Erythroblast (primary cell): ENCODE data around the gene RIPK4.

Experiments
- GATA1 ChIP-seq: IDR thresholded peaks from 2 replicates; pipeline ENCODE4 v1.6.1; 2011; ENCODE audit warnings: low read depth, mild to moderate bottlenecking, control low read depth, low read length, moderate library complexity
- POLR2A ChIP-seq: IDR thresholded peaks from 2 replicates; pipeline ENCODE4 v1.6.1; 2011; ENCODE audit warnings: mild to moderate bottlenecking, low read length

DNA sequence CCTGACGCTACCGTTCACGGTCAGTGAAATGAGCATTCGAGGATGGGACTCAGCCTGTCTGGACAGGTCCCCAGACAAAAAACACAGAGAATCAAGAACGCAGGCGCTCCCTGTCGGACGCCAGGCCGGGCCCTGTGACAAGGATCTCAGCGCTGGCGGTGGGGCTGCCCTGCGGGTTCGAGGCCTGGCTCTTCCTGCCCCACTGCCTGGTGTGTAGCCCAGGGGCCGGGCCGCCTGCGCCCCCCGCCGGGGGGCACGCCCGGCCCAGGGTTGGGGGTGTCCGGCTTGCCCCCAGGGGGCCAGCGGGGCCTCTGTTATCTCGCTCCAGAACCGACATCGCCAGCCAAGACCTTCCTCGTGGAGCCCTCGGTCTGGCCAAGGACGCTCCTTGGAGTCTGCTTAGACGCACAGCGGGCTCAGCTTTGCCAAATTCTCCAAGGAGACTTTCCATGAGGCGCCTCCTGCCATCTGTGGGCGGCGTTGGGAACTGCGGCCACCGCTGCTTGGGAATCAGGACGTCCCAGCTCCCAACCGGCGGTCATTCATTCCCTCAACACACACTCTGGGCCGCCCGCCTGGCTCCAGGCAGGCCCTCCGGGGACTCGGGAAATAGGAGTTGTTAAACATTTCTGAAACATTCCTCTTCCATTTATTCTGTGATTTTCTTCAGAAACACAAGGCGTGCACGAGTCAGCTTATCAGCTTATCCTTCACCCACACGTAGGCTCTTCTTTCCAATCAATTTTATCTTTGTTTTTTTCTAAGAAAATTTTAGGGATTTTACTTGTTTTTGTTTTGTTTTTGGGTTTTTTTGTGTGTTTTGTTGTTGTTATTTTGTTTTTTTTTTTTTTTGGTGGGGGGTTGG lies 11.3 kb upstream of the RIPK4 start:
- TF ChIP-seq POLR2A (no peak), GATA1 (no peak)
